ENCODE data around the gene LBX2.

- TF ChIP-seq CTCF (optimal IDR thresholded peaks at IDR 0.05 in 1 of 3, IDR thresholded peaks at IDR 0.05 in 1 of 3, conservative IDR thresholded peaks at IDR 0.05 in 1 of 3; ENCODE audit: extremely low read depth in 1 of 3, insufficient read depth in 2 of 3, low read length in 3 of 3) (no peak), EZH2 (IDR thresholded peaks at IDR 0.05; ENCODE audit: low read length) (no peak)
Observed at GRCh38 chr2:74474481-74474880, 24.9 kb downstream of the LBX2 start.

Data from keratinocyte (primary cell).